HG02642 (cell line): Measurements from ENCODE around the gene CFAP410.
"Not testable (repeated sequence)": the region's sequence is repeated elsewhere in the genome, so short reads cannot be mapped to it uniquely, and the experiment has no call there.

Experiments used
- ATAC-seq: cut with Tn5 transposase; IDR thresholded peaks from one replicate; pipeline ENCODE4 v1.9.1; 2021; ENCODE audit warnings: mild to moderate bottlenecking; ENCODE audit not compliant: unreplicated experiment, poor library complexity

The CFAP410 gene

DNA sequence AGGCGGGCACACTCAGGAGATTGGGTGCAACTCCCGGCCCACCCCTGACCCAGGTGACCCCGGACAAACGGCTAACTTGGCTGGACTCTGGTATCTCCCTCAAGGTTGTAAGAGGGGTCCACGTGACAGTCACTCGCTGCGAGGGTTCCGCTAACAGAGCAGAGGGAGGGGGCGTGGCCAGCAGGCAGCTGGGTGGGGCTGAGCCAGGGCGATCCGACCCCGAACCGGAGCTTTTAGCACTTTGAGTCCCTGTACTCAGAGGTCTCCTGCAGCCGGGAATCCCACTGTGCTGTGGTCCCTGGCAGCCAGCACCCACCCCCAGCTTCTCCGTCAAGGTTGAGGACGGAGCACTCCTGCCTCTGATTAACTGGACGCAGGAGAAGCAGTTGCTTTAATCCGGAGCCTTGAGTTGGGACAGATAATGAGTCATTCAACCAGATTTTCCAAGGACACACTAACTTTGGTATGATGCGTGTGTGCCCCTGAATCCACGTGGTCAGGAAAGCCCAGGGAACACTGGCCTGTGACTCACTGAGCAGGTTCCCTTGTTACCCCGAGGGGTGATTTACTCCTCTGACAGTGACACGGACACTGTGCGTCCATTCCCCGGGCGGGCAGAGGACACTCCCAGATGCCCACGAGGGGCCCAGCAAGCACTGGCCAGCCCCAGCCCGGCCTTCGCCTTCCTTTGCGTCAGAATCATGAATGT, 31.0 kb upstream of the CFAP410 start:
- ATAC-seq: no peak

DNA sequence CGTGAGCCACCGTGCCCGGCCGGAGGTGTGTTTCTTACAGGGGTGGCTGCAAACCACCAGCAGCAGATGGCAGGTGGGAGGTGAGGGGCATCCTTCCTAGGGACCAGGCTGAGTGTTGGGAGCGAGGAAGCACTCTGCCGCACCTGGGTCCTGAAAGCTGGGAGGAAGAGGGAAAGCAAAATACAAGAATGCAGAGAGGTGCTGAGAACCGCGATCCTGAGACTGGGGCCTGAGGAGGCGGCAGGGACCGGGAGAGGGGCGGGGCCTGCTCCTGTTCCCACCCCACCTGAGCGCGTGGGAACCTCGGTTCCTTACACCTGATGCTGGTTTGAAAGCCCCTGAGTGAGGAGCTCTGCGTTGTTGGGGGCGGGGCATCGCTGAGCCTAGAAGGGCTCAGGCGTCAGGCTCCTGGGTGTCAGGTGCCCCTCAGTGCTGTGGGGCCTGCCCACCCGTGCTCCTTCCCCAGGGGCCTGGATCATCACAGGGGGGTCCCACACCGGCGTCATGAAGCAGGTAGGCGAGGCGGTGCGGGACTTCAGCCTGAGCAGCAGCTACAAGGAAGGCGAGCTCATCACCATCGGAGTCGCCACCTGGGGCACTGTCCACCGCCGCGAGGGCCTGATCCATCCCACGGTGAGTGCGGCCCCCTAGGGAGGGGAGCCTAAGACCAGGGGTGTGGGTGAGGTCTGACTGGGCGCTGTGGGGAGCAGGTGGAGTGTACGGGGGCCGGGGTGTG, 29.7 kb upstream of the CFAP410 start:
- ATAC-seq: no peak

DNA sequence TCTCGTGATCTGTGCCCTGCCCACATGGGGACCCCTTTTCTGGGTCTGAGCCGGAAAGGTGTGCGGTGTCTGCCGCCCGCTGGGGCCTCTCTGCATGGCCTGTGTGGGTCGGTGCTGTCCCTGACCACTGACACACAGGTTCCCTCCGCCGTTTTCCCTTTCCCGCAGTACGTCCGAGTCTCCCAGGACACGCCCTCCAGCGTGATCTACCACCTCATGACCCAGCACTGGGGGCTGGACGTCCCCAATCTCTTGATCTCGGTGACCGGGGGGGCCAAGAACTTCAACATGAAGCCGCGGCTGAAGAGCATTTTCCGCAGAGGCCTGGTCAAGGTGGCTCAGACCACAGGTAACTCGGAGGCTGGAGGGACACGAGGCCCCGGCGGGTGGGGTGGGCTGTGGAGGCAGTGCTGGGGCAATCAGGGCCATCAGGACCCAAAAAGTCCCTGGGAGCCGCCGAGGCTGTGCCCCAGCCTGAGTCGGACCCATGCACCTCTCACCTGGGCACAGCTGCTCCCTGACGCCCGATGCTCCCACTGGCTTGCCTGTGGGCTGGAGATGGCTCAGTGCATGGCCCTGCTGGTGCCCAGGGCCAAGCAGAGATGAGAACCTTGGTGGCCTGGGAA, 27.5 kb upstream of the CFAP410 start:
- no peak for ATAC-seq

DNA sequence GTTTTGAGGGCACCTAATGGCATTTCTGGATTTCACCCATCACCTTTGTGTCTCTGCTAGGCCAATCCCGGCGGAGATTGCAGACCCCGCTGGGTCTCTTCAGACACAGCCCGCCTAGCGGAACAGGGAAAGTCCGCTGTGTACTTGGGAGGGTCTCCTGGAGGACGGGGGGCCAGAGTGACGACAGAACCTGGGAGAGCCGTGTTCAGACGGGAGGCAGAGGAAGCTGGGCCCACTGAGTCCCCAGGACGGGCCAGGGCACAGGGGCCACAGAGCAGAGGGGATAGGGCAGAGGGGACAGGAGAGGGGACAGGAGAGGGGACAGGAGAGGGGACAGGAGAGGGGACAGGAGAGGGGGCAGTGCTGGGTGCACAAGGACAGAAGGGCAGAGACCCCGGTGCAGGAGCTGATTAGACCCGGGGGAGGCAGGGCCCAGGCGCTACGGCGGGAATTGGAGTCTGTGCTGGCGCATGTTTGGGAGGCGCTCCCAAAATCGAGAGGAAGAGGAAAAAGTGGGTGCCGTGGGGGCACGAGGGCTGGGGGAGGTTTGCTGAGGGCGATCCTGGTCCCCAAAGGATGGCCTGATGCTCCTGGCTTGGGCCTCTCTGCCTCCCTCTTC, 26.9 kb upstream of the CFAP410 start:
- no peak for ATAC-seq

DNA sequence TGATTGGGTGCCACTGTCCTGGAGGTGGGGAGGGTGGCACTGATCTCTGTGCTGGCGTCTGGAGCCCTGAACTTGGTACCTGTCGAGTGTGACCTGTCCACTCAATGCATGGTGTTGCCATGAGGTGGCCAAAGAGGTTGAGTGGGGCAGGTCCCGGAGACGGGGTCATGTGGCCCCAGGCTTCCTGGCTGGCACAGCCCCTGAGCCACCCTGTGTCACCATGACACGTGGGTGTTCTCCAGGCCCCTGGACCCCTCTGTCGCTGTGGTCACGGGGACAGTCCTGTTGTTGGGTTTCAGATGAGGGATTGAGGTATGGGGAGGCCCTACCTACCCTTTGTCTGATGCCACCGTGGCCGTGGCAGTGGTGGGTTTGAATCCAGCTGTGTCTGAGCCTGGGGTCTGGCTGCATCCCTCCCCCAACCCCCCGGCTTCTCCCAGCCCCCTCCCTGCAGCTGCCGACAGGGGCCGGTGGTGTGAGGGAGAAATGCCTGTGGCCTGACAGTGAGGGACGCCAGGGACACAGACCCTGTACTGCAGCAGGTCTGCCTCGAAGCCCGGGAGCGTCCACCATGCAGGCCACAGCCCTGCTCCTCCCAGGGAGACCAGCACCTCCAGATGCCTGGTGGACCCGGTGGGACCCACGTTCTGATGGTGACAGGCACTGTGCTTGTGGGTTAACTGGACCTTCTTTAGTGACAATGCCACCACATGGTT, 26.2 kb upstream of the CFAP410 start:
- ATAC-seq: no peak

DNA sequence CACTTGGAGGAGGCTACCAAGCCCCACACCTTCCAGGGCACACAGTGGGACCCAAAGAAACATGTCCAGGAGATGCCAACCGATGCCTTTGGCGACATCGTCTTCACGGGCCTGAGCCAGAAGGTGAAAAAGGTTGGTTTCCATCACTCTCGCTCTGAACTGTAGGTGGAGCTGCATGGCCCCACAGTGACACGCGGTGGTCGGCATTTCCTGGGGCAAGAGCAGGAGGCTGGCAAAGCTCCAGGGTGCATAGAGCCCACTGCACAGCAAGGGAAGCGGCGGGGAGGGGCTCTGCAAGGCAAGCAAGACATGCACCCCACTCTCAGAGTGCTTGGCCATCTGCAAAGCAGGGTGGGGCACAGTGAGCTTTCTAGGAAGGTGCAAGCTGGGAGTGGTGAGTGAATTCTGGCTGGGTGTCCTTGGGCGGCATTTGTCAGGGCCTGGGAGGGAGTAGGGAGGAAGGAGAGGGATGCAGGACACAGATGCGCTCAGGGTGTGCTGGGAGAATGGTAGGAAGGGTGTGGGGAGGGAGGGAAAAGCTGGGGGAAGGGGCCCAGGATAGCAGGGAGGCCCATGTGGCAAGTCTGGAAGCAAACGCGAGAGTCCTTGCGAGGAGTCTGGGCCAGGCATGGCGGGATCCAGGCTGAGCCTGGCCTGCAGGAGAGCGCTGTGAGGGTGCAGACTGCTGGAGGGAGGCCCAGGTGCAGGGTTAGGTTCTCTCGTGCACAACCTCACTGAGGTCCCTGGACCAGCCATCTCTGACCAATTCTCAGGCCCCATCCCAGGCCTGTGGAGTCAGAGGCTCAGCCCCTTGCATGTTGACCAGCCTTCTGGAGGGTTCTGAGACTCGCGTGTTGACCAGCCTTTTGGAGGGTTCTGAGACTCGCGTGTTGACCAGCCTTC, 25.2 kb upstream of the CFAP410 start:
- no peak for ATAC-seq

DNA sequence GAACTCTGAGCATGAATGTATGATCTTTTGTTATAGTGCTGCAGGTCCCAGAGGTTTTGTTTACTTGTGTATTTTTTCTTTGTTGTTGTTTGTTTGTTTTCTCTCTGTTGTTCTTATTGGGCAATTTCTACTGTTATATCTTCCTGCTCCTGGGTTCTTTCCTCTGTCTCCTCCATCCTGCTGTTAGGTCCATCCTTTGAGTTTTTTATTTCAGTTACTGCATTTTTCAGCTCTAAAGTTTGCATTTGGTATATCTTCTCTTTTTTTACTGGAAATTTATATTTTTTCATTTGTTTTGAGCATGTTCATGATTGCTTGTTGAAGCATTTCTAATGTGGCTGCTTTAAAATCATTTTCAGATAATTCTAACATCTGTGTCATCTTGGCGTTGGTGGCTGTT, 24.1 kb upstream of the CFAP410 start:
- no peak for ATAC-seq

DNA sequence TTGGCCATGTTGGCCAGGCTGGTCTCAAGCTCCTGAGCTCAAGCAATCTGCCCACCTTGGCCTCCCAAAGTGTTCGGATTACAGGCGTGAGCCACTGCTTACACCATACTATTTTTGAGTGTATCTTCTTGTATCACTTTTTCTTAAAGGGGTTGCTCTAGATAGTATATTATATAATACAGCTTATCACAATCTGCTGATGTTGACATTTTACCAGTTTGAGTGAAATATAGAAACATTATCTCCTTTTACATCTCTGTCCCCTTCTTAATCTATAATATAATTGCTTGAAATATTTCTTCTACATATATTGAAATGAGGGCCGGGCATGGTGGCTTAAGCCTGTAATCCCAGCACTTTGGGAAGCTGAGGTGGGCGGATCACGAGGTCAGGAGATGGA, 22.7 kb upstream of the CFAP410 start:
- not testable (repeated sequence) for ATAC-seq

DNA sequence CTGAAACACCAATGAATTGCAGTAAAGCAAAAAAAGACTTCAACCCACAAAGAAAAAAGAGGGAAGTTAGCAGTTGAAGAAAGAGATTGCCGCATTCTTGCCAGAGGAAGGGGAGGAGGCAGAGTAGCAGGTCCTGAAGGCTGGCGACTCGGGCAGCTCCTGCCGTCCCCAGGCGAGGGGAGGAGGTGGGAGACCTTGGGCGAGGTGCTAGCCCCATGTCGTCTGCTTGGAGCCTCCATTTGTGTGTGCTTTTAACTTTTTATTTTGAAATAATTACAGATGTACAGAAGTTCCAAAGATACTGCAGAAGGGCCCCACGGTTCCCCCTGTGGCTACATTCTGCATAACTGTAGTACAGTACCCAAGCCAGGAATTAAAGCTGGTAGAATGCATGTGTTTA, 21.0 kb upstream of the CFAP410 start:
- no peak for ATAC-seq

DNA sequence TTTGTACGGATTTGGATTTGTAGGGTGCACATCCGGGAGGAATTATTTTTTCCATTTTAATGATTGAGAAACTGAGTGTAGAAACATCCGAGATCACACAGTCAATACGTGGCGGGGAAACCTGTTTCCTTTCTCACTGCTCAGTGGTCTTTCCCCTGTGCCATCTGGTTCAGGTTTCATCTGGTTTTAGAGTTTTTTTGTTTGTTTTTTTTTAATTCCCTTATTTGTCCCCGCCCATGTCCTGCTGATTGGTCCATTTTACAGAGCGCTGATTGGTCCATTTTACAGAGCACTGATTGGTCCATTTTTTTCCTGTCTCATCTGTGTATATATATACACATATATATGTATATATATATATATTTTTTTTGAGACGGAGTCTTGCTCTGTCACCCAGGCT, 20.2 kb upstream of the CFAP410 start:
- no peak for ATAC-seq

DNA sequence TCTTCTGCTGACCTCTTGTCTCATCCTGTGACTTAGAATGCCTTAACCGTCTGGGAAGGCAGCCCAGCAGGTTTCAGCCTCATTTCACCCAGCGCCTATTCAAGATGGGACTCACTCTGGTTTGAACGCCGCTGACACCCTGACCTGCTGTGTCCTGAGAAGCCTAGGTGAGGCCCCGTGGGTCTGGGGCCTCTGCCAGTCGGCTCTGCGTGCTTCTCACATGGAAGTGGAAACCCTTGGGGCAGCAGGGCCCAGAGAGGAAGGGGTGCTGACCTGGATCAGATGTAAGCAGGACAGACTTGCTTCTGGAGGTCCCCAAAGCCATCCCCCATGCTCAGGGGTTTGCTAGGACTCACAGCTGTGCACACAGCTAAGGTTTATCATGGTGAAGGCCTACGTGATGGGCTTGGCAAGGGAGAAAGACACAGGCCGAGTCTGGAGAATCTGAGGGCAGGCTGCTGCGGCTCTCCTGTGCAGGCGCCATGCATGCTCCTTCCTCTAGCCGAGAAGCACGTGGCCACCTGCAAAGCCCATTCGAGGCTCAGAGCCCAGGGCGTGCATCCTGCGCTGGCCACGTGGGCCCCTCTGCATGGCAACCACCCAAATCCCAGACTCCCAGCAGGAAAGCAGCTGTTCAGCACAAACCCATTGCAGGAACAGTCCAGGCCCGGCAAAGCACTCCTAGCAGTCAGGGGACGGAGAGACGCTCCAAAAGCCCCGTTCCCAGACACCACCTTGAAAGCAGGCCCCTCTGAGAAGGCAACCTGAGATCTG, 18.1 kb upstream of the CFAP410 start:
- no peak for ATAC-seq

DNA sequence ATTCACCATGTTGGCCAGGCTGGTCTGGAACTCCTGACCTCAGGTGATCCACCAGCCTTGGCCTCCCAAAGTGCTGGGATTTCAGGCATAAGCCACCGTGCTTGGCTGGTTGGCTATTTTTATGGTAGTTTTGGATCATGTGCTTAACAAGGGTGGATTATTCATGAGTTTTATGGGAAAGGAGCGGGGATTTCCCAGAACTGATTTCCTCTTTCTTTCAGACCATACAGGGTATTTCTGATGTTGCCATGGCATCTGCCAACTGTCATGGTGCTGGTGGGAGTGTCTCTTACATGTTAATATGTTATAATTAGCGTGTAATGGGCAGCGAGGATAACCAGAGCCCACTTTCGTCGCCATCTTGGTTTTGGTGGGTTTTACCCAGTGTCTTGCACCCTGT, 17.4 kb upstream of the CFAP410 start:
- ATAC-seq: no peak

DNA sequence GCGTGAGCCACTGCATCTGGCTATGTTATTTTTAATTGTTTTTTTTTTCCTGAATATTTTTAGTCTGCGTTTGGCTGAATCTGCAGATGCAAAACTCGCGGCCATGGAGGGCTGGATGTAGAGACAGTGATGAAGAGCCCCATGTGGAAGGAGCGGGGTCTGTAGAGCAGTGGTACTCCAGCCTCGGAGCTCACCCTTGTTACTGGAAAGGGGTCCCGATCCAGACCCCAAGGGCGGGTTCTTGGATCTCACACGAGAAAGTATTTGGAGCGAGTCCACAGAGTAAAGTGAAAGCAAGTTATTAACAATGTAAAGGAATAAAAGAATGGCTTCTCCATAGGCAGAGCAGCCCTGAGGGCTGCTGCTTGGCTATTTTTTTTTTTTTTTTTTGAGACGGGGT, 17.0 kb upstream of the CFAP410 start:
- ATAC-seq: no peak

DNA sequence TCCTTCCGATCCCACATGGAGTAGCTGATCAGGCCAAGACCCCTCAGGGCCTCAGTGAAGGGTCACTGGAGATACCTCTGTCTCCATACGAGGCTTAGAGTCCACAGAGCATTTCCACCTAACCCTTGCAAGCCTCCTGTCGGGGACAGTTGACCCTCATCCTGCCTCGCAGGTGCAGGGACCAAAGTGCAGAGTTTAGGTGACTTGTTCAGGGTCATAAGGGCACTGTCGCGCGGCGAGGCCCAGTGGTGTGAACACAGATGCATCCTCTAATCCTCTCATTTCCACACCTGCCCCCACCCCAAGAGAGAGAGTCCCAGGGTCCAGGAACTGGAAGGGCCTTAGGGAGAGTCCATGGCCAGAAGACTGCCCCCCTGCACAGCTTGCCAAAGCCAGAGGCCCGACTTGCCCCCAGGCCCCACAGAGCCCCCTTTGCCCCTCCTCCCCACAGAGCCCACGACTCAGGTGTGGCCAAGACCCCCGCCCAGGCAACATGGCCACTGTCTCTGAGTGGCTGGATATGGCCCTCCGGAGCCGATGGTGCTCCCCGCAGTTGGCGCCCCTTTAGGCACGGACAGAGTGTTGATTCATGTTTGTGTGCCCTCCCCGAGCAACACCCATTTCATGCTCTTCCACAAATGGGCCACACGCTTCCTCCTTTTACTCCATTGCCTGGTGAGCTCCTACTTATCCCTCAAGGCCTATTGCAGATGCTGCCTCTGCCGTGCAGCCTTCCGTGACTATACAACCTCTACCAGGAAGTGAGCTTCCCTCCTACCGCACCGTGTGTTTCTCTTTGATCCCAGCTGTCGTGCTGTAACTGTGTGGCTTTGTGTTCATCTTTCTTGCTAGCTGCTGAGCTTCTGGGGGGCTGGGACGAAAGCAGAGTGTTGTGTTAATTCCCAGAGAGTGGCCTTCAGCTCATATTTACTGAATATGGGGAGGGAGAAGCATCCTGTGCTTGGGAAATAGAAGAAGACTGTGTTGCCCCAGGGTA, 15.9 kb upstream of the CFAP410 start:
- no peak for ATAC-seq

DNA sequence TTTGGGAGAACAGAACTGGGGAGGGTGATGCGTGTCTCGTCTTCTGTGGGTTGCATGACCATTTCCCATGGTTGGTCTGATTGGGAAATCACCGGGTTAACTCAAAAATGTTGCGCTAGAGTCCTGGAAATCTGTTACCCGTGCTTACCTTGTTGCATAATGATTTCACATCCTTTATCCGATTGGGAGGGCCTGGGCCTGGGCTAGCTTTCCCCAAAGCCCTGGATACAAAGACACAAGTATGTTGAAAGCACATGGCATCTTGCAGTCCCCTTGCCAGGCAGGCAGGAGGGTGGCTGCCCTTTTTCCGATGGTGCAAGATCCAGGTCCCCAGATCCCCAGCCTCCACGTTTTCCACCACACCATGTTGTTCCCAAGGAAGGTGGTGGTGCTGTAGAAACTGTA, 14.8 kb upstream of the CFAP410 start:
- no peak for ATAC-seq

DNA sequence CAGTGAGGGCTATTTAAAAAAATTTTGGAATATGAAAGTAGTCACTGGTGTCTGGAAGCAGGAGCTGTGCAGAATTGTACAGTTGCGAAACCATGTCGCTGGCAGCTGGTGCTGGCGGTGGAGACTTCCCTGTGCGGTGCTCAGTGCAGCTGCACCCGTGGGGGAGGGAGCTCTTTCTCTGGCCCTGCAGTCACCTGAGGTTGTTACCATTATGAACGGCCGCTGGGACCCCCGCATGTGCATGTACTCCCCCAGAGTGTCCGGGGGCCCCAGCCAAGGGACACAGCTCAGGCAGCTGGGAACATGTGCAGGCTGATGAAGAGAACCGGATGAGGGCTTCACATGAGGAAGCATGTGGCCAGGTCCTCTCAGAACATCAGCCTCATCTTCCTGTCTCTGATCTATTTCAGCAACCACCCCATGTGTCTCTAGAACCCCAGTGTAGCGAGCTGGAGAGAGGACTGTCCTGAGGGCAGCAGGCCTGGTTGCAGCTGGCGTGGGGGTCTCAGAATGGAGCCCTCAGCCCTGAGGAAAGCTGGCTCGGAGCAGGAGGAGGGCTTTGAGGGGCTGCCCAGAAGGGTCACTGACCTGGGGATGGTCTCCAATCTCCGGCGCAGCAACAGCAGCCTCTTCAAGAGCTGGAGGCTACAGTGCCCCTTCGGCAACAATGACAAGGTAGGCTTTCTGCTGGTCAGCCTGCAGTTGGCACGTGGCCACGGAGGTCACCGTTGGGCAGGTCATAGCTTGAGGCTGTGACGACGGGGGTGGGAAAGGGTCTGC, 14.2 kb upstream of the CFAP410 start, which contains the start of gene TRPM2:
Gene TRPM2, plus strand, starts transcription at position 431 of the 780 bp plus-strand sequence. Its CDS starts 80 bp downstream, at position 511.
- no peak for ATAC-seq
